Neural cell (in vitro differentiated cells): ENCODE results near the gene PGBD5. TPM values are rescaled to one million over a fixed set of nuclear protein-coding genes. Genes with fewer than 3 reads are reported as not detected.

Source experiments
- H2AFZ ChIP-seq: fragments of 200-600, 300-800 bp; sonication (generic), shearing (Covaris generic); 2 replicates; pipeline ENCODE4 v1.6.0; 2014; ENCODE audit warnings: low read depth, mild to moderate bottlenecking, antibody characterized with exemption, low read length, moderate library complexity
- H3F3A ChIP-seq: fragments of 200-600 bp; shearing (Covaris generic); 2 replicates; pipeline ENCODE4 v1.6.1; 2016; ENCODE audit warnings: mild to moderate bottlenecking, moderate library complexity, mixed read lengths, antibody characterized with exemption, low read length; ENCODE audit not compliant: insufficient read depth, poor library complexity, severe bottlenecking
- H3K27ac ChIP-seq: fragments of 200-600, 300-800 bp; sonication (generic), shearing (Covaris generic); 2 replicates; pipeline ENCODE4 v1.5.1; 2014; ENCODE audit warnings: mild to moderate bottlenecking, low read length, moderate library complexity
- H3K27me3 ChIP-seq: fragments of 300-800, 200-600 bp; sonication (generic), shearing (Covaris generic); 2 replicates; pipeline ENCODE4 v1.6.0; 2014; ENCODE audit warnings: mild to moderate bottlenecking, low read depth, low read length, moderate library complexity; ENCODE audit not compliant: insufficient read depth
- H3K36me3 ChIP-seq: fragments of 300-800, 200-600 bp; sonication (generic), shearing (Covaris generic); 2 replicates; pipeline ENCODE4 v1.5.1; 2014; ENCODE audit warnings: mild to moderate bottlenecking, antibody characterized with exemption, low read length, moderate library complexity; ENCODE audit not compliant: insufficient read depth
- H3K4me2 ChIP-seq: fragments of 300-800, 200-600 bp; sonication (generic), shearing (Covaris generic); 2 replicates; pipeline ENCODE4 v1.6.0; 2014; ENCODE audit warnings: mild to moderate bottlenecking, low read length
- H3K4me3 ChIP-seq: fragments of 300-800, 200-600 bp; sonication (generic), shearing (Covaris generic); 2 replicates; pipeline ENCODE4 v1.5.1; 2014; ENCODE audit warnings: mild to moderate bottlenecking, low read length, moderate library complexity
- H3K79me2 ChIP-seq: fragments of 200-600 bp; shearing (Covaris generic); replicated peaks from 2 replicates; pipeline ENCODE4 v1.6.0; 2014; ENCODE audit warnings: mild to moderate bottlenecking, low read length, moderate library complexity; ENCODE audit not compliant: insufficient read depth
- H3K9ac ChIP-seq: fragments of 300-800, 200-600 bp; sonication (generic), shearing (Covaris generic); 2 replicates; pipeline ENCODE4 v1.6.1; 2016; ENCODE audit warnings: mild to moderate bottlenecking, low read length, mixed read lengths
- H3K9me2 ChIP-seq: fragments of 200-600 bp; shearing (Covaris generic); 2 replicates; pipeline ENCODE4 v1.6.1; 2016; ENCODE audit warnings: mild to moderate bottlenecking, low read length, mixed read lengths; ENCODE audit not compliant: insufficient read depth
- H3K9me3 ChIP-seq: fragments of 200-600, 300-800 bp; sonication (generic), shearing (Covaris generic); 2 replicates; pipeline ENCODE4 v1.6.1; 2016; ENCODE audit warnings: mild to moderate bottlenecking, mixed run types, low read length, moderate library complexity, mixed read lengths
- H4K20me1 ChIP-seq: fragments of 200-600 bp; shearing (Covaris generic); 2 replicates; pipeline ENCODE4 v1.6.1; 2016; ENCODE audit warnings: mild to moderate bottlenecking, mixed run types; ENCODE audit not compliant: insufficient read depth
- EP300 ChIP-seq: fragments of 450-650 bp; conservative IDR thresholded peaks from 2 replicates; pipeline ENCODE4 v1.6.1; 2014; ENCODE audit warnings: antibody characterized with exemption, mild to moderate bottlenecking, moderate library complexity; ENCODE audit not compliant: poor library complexity, severe bottlenecking
- EZH2 ChIP-seq: fragments of 200-600, 300-800 bp; shearing (Covaris generic), sonication (generic); IDR thresholded peaks from 2 replicates; pipeline ENCODE4 v1.6.1; 2014; ENCODE audit warnings: antibody characterized with exemption, low read length, borderline replicate concordance, mild to moderate bottlenecking; ENCODE audit not compliant: insufficient read depth, poor library complexity, severe bottlenecking
- MXI1 ChIP-seq: fragments of 450-650 bp; conservative IDR thresholded peaks from 2 replicates; pipeline ENCODE4 v1.6.1; 2014; ENCODE audit warnings: antibody characterized with exemption, mild to moderate bottlenecking; ENCODE audit not compliant: poor library complexity, severe bottlenecking
- POLR2AphosphoS5 ChIP-seq: IDR thresholded peaks from 2 replicates; pipeline ENCODE4 v1.6.1; 2012
- RAD21 ChIP-seq: fragments of 450-650 bp; conservative IDR thresholded peaks from 2 replicates; pipeline ENCODE4 v1.6.1; 2014; ENCODE audit warnings: antibody characterized with exemption, mild to moderate bottlenecking, moderate library complexity
- REST ChIP-seq: IDR thresholded peaks from 2 replicates; pipeline ENCODE4 v1.6.1; 2012; ENCODE audit warnings: borderline replicate concordance
- SMC3 ChIP-seq: fragments of 450-650 bp; conservative IDR thresholded peaks from 2 replicates; pipeline ENCODE4 v1.6.1; 2014; ENCODE audit warnings: antibody characterized with exemption, mild to moderate bottlenecking, moderate library complexity; ENCODE audit not compliant: poor library complexity
- TAF1 ChIP-seq: IDR thresholded peaks from 2 replicates; pipeline ENCODE4 v1.6.1; 2012; ENCODE audit warnings: low read depth
- polyA plus RNA-seq: library from polyadenylated mRNA; depleted of rRNA; stranded (reverse); fragments of >200 nt; gene quantifications from 2 replicates; pipeline ENCODE4 v1.2.3, GENCODE V29; 2014
- TF ChIP-seq, protein P1 (sequence below): fragments of 450-650 bp; IDR thresholded peaks from 2 replicates; pipeline ENCODE4 v1.5.1; 2014; ENCODE audit warnings: antibody characterized with exemption, mild to moderate bottlenecking, moderate library complexity; ENCODE audit not compliant: poor library complexity, severe bottlenecking

The PGBD5 gene
- polyA plus RNA-seq, 1 donor from 2014 or later: 16.3 TPM

- Histone ChIP-seq H3K27ac (no peak overlapping the region), H3K9me2 (no peaks in the 10 kb centered on the region), H3K36me3 (no peaks in the 10 kb centered on the region), H3K27me3 (no peaks in the 10 kb centered on the region), H3K9ac (no peak overlapping the region), H2AFZ (no peak overlapping the region), H3K9me3 (no peaks in the 10 kb centered on the region), H3K4me2 (no peak overlapping the region), H3F3A (no peaks in the 10 kb centered on the region), H3K4me3 (no peak overlapping the region), H3K79me2 (no peaks in the 10 kb centered on the region), H4K20me1 (no peaks in the 10 kb centered on the region)
- TF ChIP-seq EP300: no peak
These were observed 29.2 kb upstream of the PGBD5 start for GRCh38 chr1:230455291-230455690.

GRCh38 chr1:230453377-230453776, 27.2 kb upstream of the PGBD5 start:
- TF ChIP-seq TAF1: no peak
- TF ChIP-seq, protein P1, sequence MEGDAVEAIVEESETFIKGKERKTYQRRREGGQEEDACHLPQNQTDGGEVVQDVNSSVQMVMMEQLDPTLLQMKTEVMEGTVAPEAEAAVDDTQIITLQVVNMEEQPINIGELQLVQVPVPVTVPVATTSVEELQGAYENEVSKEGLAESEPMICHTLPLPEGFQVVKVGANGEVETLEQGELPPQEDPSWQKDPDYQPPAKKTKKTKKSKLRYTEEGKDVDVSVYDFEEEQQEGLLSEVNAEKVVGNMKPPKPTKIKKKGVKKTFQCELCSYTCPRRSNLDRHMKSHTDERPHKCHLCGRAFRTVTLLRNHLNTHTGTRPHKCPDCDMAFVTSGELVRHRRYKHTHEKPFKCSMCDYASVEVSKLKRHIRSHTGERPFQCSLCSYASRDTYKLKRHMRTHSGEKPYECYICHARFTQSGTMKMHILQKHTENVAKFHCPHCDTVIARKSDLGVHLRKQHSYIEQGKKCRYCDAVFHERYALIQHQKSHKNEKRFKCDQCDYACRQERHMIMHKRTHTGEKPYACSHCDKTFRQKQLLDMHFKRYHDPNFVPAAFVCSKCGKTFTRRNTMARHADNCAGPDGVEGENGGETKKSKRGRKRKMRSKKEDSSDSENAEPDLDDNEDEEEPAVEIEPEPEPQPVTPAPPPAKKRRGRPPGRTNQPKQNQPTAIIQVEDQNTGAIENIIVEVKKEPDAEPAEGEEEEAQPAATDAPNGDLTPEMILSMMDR: no peak
- TF ChIP-seq MXI1: no peak
- no peak for TF ChIP-seq RAD21
- no peak for TF ChIP-seq POLR2AphosphoS5
- TF ChIP-seq SMC3: no peak
- no peak for TF ChIP-seq REST
- no peak for TF ChIP-seq EP300
- TF ChIP-seq EZH2: no peak
- Histone ChIP-seq H3K9me3 (no peaks in the 10 kb centered on the region), H3K27me3 (no peaks in the 10 kb centered on the region), H3F3A (no peaks in the 10 kb centered on the region), H3K9me2 (no peaks in the 10 kb centered on the region), H3K36me3 (no peaks in the 10 kb centered on the region), H3K79me2 (no peaks in the 10 kb centered on the region), H2AFZ (no peak overlapping the region), H4K20me1 (no peaks in the 10 kb centered on the region), H3K4me2 (no peak overlapping the region), H3K4me3 (no peak overlapping the region), H3K9ac (no peak overlapping the region), H3K27ac (no peak overlapping the region)
